ELF-1 (cell line): Measurements from ENCODE around the gene RPL27A.

Experiments
- DNase-seq: peaks from one replicate; pipeline ENCODE4 v3.0.0-alpha.2; 2016; ENCODE audit warnings: low read depth, low spot score

The RPL27A gene

GRCh38 chr11:8699903-8700302 is 17.3 kb downstream of the RPL27A start:
- peak; percentile 78 for DNase-seq

- no peak for DNase-seq
Measured at GRCh38 chr11:8701891-8702597, 19.5 kb downstream of the RPL27A start.

GRCh38 chr11:8702598-8702915 is 20.0 kb downstream of the RPL27A start:
- no peak for DNase-seq

DNA sequence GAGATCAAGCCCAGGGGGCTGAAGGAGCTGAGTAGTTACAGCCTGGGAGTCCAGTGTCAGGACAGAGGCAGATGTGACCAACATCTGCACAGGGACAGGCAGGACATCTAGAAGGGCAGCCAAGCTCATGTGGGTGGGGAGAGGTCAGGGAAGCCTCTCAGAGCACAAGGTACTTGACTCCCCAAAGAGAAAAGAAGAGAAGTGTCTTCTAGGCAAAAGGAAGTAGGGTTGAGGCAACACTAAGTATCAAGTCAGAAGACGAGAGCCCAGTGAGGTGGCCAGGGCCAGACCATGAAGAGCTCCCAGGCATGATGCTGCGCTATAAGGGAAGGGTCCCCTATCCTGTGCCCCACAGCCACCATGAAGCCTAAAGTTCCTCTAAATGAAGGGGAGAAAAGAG is 21.5 kb downstream of the RPL27A start:
- no peak for DNase-seq

DNA sequence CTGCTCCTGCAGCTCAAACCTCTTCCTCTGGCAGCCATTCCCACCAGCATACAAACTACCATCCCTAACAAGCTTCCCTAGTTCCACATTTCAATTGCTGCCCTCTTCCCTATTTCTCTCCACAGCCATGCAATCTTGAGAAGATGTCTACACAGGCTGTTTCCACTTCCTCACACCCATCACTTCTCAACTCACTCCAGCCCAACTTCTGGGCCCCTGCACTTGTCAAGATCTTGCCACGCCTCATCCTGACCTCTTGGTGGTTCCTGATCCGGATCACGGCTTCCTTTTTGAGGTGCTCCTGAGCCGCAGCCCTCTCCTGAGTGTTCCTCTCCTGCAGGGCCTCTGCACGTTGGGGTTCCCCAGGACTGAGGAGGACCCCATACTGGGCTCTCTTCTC is 22.6 kb downstream of the RPL27A start:
- no peak for DNase-seq

GRCh38 chr11:8706673-8707432 is 24.3 kb downstream of the RPL27A start:
- DNase-seq = no peak

DNA sequence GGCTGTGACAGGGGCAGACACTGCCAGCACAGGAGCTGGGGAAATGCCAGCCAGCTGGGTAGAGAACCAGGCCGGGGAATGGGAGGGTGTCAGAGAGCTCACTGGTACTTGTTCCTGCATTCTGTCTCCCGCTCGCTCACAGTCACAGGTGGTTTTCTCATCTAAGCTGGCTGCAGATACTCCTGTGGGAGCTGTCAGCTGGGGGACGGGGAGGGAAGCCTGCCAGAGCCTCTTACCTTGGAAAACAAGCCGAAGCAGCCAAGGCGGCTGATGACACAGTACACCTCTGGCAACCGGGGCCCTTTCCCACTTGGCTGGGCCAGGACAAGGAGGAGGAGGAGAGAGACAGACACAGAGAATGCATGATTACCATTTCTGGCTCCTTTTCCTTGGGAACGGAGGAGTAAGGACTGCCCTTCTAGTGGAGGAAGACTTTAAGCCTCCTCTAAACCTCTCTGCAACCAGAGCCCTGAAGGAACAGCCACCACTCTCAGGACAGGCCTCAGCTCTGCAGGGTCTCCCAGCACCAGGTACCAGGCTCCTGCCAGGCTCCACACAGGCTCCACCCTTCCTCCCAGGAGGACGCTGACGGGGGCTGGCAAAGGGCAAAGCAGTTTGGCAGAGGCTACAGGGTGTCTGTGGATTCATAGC is 25.1 kb downstream of the RPL27A start:
- no peak for DNase-seq

GRCh38 chr11:8709002-8709672 is 26.5 kb downstream of the RPL27A start:
- peak; percentile 80 for DNase-seq

DNA sequence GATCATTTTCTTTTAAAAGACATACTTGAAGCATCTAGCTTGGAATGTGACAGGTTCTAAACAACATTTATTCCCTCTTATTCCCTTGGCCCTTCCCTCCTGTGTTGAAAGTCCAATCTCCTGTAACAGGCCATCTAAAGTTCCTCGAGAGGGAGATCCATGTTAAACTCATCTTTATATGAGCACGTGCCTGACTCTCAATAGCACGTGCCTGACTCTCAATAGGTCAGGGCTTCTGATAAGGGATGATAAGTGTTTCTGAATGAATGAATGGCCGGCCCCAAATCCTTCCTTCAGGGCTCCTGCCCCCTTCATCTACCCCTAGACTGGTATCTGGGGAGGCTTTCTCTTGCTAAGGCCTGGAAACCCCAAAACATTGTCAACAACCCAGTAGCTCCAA is 27.2 kb downstream of the RPL27A start:
- no peak for DNase-seq

DNA sequence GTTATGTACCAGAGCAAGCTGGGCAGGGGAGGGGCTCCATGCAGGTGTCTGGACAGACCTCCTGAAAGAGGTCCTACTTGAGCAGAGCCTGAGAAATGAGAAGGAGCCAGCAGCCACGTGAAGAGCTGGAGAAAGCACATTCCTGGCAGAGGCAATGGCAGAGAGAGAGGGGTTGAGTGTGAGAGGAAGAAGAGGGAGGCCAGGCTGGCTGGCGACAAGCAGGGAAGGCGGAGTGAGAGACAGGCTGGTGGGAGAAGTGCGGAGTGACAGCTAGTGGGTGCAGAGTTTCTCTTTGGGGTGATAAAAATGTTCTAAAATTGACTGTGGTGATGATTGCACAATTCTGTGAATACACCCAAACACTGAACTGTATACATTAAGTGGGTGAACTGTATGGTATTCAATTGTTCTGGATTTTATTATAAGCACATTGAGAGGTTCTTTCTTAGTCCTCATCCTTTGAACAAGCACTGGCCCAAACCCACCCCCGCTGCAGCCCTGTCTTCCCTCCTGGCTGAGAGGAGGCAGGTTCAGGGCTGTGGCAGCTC is 29.4 kb downstream of the RPL27A start:
- DNase-seq = no peak

GRCh38 chr11:8712506-8712905 is 29.9 kb downstream of the RPL27A start:
- no peak for DNase-seq

DNA sequence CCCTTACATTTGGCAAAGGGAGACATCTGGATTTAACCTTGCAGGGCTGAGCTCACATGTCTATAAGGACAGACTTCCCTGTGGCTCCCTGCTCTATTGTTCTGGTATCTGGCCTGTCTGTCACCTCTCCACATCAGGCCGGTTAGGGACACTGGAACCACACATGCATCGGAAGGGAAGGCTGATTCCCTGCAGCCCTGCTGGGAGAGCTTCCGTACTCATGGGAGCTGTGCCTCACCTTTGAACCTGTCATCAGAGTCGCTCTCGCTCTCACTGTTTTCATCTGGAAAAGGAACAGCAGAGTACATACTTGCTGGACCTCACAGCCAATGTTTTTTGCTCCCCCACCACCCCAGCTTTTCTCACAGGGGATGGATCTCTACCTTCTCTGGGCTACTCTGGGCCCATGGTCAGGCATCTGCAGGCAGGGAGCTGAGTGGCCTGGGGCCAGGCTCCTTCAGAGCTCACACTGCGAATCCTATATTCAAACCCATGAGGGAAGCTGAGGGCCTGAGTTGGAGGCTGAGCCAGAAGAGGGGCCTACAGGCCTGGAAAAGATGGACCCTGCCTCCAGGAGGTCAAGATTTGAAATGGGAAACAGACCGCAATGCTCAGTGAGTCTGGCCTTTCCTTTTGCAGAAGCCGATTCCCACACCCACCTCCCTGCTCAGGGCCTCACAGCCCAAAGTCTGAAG is 31.3 kb downstream of the RPL27A start:
- DNase-seq = no peak

DNA sequence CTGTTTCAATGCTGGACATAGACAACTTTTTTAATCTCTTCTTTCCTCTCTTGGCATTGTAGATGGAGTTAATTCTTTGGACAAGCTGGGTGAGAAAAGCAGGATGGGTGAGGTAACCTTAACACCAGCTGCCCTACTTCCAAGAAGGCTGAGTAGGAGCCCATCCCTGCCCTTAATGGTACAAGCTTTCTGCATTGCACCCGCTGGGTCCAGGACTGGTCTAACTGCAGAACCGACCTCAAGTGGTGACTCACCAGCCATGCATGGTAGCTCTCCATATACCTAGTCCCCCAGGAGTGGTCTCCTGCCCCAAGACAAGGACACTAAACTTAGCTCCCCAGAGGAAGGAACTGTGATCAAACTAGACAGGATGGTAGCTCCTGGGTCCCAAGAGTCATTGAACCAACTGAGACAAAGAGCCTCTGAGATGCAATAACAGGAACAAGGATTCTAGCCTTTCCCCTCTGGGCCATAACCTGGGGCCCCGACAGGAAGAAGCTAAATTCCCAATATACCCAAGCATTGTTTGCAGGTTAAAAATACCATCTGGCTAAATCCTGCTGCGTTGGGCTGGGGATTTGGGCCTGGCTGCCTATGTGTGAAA is 32.1 kb downstream of the RPL27A start:
- no peak for DNase-seq

DNA sequence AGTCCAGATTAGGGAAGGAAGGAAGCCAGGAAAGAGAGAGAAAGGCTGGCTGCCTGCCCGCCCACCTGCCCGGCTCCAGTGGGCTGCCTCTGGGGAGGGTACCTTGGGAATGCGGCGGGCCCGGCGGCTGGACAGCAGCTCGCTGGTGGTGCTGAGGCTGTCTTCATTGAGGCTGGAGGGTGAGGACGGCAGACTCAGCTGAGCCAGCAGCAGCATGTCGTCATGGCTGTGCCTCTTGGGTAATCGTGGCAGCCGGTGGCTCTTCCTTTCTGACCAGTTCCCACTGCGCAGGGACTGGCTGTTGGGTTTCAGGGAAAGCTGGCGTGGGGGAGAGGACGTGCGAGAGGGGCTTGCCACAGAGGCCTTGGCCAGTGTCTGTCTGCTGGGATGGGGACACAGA is 32.9 kb downstream of the RPL27A start:
- DNase-seq = no peak

GRCh38 chr11:8717544-8717875 is 34.9 kb downstream of the RPL27A start:
- no peak for DNase-seq

GRCh38 chr11:8717876-8718753 is 35.5 kb downstream of the RPL27A start:
- peak; percentile 60 for DNase-seq

GRCh38 chr11:8719211-8719649 is 36.6 kb downstream of the RPL27A start:
- peak; percentile 67 for DNase-seq

GRCh38 chr11:8719721-8720120 is 37.1 kb downstream of the RPL27A start:
- DNase-seq = no peak

DNA sequence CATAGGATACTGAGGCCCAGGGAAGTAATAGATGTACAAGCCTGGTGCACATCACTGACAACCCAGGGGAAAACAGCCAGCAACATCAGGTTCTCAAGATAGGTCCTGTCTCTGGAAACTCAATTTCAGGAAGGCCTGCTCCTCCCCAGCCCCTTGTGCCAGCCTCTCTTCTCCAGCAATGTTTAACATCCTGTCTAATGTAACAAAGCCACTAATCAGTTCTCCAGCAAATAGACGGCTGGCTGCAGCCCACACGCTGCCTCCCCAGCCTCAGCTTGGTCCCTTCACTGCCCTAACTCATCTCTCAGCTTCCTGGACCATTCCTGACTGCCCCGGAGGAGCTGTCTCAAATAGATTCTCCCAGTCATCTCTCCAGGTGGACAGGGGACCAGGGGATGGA is 37.8 kb downstream of the RPL27A start:
- peak; percentile 21 for DNase-seq
